Activated gamma-delta T cell treated with anti-CD3 and anti-CD28 coated beads, Interleukin-2, amount 50 U/mL, for 16 hours (primary cell): Measurements from ENCODE around the gene TCN2.
"Not testable (repeated sequence)": the region's sequence is repeated elsewhere in the genome, so short reads cannot be mapped to it uniquely, and the experiment has no call there.

ENCODE experiments used
- DNase-seq: peaks from one replicate; pipeline ENCODE4 v3.0.0-alpha.2; 2020; ENCODE audit warnings: low read depth

Gene TCN2

DNA sequence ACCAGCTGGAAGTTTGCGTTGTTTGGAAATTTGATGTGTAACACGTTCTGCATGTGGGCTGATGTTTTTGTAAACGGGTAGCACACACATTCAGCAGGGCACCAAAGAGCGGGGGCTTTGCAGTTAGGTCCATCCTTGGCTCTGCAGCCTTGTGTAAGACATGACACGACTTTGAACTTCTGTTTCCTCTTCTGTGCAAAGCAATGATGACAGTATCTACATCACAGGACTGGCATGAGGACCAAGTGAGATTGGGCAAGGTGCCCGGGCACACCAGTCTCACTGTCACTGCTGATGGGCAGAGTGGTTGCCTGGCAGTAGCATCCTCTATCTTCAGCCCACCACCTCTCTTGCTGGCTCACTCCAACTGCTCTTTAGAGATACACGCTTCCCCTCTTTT, 3.3 kb downstream of the TCN2 start:
- no peak for DNase-seq

DNA sequence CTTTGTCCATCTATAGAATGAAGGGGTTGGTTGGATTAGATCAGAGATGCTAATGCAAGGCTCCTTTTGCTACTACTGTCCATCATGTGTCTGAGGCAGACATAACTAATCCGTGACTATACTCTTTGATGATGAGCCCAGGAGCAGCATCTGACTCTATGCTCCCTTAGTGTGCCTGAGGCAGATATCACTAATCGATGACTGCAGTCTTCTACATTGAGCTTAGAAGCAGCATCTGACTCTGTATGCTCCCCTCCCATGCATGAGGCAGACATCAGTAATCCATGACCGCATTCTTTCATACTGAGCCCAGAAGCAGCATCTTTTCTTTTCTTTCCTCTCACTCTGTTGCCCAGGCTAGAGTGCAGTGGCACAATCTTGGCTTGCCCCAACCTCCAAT, 4.2 kb downstream of the TCN2 start:
- DNase-seq = no peak

DNA sequence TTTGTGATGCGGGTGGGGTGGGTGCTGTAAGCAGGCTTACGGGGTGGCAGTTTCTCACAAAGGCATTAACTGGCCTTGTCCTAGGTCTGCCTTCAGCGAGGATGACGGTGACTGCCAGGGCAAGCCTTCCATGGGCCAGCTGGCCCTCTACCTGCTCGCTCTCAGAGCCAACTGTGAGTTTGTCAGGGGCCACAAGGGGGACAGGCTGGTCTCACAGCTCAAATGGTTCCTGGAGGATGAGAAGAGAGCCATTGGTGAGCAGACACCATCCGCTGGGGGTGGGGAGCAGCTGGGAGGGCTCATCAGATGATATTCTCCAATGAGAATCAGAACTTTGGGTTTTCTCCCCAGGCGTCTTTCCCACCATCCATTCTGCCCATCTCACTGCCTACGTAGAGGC, 5.8 kb downstream of the TCN2 start:
- DNase-seq = no peak

DNA sequence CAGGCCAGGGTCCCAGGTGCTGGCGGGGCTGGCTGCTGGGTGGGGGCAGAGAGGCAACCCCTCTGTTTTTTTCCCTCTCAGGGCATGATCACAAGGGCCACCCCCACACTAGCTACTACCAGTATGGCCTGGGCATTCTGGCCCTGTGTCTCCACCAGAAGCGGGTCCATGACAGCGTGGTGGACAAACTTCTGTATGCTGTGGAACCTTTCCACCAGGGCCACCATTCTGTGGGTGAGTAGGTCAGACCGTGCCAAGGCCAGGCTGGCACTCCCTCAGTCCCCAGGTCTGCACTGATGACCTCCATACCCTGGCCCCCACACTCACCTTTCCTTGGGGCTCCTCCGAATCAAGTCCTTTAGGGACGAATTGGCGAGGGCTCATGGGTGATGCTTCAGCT, 7.3 kb downstream of the TCN2 start:
- no peak for DNase-seq

DNA sequence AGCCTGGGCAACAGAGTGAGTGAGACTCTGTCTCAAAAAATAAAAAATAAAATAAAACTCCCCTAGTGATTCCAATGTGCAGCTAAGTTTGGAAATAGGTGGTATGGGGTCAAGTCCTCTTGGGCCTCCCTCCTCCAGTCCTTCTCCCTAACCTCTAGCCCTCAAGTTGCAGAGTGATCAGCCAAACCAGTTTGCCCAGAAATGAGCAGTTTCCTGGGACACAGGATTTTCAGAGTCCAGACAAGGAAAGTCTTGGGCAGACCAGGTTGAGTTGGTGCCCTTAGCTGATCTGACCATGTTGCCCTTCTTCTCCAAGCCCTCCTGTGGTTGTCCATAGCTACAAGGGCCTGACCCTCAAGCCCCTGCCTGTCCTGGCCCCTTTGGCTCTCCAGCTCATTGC, 7.9 kb downstream of the TCN2 start:
- DNase-seq = no peak

DNA sequence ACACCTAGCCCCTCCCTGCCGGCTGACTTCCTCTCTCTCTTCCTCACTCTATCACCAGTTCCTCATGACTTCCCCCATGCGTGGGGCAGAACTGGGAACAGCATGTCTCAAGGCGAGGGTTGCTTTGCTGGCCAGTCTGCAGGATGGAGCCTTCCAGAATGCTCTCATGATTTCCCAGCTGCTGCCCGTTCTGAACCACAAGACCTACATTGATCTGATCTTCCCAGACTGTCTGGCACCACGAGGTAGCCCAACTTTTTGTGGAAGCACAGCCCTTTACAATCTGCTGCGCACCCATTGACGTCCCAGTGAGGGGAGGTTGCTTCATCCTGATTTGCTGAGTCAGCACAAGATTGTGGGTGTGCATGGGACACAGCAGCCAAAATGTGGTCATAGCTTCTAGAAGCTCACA, 8.6 kb downstream of the TCN2 start:
- no peak for DNase-seq

DNA sequence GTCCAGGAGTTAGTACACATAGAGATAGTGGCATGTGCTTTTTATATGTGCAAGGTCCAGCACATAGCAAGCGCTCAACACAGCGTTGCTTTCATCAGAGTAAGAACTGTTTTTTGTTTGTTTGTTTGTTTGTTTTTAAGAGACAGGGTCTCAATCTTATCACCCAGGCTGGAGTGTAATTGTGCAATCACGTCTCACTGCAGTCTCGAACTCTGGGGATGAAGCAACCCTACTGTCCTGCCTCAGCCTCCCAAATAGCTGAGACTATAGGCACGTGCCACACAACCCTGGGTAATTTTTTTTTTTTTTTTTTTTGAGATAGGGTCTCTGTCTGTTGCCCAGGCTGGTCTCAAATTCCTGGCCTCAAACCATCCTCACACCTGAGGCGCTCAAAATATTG, 10.8 kb downstream of the TCN2 start:
- no peak for DNase-seq

DNA sequence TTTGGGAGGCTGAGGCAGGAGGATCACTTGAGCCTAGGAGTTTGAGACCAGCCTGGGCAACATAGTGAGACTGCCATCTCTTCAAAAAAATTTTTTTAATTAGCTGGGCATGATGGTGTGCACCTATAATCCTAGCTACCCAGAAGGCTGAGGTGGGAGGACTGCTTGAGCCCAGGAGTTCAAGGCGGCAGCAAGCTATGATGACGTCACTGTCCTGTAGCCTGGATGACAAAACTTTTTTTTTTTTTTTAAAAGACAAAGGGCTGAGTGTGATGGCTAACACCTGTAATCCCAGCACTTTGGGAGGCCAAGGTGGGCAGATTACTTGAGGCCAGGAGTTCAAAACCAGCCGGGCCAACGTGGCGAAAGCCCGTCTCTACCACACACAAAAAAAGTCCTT, 12.9 kb downstream of the TCN2 start:
- DNase-seq = not testable (repeated sequence)

DNA sequence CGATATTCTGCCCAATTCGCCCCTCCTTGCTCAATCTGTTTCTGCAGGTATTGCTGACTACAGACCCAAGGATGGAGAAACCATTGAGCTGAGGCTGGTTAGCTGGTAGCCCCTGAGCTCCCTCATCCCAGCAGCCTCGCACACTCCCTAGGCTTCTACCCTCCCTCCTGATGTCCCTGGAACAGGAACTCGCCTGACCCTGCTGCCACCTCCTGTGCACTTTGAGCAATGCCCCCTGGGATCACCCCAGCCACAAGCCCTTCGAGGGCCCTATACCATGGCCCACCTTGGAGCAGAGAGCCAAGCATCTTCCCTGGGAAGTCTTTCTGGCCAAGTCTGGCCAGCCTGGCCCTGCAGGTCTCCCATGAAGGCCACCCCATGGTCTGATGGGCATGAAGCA, 19.4 kb downstream of the TCN2 start:
- DNase-seq = no peak

DNA sequence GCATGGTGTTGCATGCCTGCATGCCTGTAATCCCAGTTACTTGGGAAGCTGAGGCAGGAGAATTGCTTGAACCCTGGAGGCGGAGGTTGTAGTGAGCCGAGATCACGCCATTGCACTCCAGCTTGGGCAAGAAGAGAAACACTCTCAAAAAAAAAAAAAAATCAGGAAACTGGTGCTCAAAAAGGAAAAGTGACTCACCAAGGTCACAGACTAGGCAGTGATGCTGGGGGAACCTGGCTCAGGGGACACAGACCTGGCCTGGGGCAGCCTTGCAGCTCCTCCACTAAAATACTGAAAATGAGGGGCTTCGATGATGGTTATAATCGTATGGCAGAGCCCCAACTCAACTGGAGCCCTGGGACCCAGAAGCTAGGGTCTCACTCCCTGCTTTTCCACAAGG, 20.5 kb downstream of the TCN2 start:
- no peak for DNase-seq

DNA sequence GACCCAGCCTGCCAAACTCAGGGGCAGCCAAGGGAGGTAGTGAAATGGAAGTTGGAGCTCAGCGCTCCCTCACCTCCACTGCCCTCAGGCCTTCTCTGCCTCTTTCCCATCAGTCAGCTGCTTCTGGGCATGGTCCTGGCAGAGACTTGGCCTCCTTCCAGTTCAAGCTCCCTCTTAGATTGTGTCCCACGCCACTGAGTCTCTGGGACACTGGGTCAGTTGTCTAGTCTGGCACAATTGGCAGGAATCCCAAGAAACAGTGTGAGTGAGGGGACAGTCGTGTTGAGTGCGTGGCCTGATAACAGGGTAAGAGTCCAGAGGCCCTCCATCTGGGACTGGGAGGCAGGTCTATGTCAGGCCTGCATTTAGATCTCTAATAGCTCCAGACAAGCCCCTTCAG, 21.5 kb downstream of the TCN2 start:
- no peak for DNase-seq

DNA sequence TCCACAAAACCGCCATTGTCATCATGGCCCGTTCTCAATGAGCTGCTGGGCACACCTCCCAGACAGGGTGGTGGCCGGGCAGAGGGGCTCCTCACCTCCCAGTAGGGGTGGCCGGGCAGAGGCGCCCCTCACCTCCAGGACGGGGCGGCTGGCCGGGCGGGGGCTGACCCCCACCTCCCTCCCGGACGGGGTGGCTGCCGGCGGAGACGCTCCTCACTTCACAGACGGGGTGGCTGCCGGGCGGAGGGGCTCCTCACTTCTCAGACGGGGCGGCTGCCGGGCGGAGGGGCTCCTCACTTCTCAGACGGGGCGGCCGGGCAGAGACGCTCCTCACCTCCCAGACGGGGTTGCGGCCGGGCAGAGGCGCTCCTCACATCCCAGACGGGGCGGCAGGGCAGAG, 24.5 kb downstream of the TCN2 start:
- not testable (repeated sequence) for DNase-seq

DNA sequence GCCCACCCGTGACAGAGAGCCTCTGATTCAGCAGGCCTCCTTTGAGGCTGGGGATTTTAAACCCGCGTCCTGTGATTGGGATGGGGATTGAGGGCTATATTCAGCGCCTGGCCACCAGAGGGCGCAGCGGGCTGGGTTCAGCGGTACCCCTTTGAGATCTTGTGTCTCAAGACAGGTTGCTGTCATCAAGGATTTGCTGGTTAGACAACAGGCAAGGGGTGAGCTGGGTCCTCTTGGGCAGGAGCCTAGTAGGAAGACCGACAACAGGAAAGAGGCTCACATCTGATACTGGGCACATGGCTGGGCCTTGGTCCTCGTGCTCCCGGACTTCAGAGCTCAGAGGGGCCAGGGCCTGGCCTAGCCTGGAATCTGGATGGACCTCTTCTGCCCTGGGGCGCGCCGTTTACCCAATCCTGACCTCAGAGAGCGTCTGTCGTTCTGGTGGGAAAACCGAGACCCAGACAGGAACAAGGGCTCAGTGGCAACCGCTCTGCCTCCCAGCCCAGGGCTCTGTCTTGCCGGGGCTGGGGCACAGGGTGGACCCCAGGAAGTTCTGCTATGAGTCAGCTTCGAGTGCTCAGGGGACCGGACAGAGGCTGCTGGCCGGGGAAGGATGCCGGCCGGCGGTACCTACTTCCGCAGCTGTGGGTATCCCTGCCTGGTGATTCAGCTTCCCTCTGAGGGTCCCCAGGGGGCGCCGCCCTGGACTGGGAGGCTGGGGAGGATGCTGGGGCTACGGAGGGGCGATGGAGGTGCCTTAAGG, 27.7 kb downstream of the TCN2 start:
- peak; percentile 90 for DNase-seq

DNA sequence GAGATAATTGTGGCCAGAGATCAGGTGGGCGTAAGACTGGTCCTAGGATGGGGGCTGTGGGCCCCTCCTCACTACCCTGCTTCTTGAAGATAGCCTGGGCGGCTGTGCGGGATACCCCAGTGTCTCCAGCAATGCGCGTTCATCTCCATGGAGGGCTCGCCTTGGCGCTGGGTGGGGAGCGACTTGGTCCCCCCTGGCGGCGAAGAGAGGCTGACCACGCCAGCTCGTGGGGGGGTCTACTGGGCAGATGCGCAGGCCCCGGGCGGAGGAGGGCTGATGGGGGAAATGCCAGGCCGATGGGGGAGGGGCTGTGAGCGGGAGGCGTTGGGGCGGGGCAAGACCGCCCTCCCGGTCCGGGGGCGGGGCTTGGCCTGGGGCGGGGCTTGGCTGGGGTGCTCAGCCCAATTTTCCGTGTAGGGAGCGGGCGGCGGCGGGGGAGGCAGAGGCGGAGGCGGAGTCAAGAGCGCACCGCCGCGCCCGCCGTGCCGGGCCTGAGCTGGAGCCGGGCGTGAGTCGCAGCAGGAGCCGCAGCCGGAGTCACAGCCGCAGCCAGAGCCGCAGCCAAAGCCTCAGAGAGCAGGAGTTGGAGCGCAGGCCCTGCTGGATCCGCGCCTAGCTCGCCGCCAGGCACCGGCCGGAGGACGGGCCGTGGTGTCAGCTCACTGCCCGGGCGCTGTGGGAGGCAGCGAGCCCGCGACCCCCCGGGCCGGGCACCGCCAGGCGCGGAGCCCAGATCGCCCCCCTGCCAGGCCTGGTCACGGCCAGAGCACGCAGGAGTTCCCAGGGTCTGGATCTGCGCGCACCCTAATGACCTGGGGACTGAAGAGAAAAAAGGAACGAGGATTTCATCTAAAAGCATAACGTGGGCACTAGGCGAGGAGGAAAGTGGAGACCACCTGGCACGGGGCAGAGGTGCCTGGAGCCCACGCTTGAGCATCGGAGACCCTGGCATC, 28.6 kb downstream of the TCN2 start, which contains the start of gene SLC35E4:
TSS of gene SLC35E4 (plus strand) at position 509 of the 953 bp plus-strand sequence. CDS start 670 bp downstream, outside the sequence.
- peak; percentile 92 for DNase-seq

DNA sequence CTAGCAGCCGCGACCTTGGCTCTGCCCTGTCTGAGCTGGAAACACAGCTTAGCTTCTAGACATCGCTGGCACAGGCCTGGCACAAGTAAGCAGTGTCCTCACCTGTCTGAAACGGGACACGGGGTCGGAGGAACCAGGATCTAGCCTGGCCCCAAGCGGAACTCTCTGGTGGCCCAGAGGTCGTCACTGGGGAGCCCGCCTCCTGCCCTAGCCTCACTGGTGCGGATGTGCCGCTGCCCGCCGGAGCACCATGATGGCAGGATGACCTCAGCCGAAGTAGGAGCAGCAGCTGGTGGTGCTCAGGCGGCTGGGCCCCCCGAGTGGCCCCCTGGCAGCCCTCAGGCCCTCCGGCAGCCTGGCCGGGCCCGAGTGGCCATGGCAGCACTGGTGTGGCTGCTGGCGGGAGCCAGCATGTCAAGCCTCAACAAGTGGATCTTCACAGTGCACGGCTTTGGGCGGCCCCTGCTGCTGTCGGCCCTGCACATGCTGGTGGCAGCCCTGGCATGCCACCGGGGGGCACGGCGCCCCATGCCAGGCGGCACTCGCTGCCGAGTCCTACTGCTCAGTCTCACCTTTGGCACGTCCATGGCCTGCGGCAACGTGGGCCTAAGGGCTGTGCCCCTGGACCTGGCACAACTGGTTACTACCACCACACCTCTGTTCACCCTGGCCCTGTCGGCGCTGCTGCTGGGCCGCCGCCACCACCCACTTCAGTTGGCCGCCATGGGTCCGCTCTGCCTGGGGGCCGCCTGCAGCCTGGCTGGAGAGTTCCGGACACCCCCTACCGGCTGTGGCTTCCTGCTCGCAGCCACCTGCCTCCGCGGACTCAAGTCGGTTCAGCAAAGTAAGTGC, 29.5 kb downstream of the TCN2 start:
- no peak for DNase-seq

DNA sequence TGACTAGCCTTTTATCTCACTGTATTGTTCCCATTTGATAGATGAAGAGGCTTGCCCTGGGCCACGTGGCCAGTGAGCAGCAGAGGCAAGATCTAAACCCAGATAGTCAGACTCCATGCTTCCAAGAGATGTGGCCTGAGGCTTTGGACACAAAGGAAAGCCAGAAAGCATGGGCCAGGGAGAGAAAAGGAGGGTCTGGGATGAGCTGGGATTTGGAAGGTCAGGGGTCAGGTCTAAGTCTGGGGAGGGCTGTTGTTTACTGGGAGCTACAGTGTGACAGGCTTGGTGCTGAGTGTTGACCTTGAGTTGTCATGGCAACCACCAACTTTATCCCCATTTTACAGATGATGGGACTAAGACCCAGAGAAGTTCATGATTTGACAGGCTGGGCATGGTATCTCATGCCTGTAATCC, 30.7 kb downstream of the TCN2 start:
- no peak for DNase-seq

DNA sequence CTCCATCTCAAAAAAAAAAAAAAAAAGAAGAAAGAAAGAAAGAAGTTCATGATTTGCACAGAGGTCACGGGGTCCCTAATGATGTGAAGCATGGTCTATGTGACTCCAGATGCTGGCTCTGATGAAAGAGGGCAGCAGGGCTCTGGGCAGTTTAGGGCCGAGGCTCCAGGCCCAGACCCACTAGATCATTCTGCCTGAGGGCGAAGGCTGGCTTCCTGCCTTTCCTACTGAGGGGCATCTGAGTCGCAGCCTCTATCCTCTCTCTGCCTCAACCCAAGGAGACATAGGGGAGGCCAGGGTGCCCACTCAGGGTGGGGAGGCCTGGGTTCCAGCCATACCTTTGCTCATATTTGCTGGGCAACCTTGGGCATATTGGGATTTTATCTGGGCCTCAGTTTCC, 33.4 kb downstream of the TCN2 start:
- no peak for DNase-seq

DNA sequence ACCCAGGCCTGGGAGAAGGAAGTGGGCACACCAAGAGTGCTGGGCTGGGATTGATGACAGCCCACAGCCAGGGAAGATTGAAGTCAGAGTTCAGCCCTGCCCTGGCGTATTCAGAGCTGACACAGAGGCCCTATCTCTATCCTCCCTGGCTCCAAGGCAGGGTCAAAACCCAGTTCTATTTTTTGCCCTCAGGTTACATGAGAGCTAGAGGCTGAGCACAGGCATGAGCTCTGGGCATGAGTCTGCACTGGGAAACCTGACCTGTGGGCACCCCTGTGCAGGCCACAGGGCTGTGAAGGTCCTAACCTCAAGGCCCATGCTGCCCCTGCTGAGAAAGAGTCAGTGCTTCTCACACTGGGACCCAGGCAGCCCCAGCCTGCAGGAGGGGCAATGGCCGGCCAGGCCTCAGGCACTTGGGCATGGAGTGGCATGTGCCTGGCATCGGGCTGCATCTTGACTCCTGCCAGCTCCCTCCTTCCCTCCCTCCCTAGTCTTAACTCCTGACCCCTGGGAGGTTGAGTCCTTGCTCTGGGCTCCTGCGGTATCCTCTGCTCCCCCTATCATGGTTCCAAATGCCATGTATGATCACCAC, 34.0 kb downstream of the TCN2 start:
- no peak for DNase-seq

DNA sequence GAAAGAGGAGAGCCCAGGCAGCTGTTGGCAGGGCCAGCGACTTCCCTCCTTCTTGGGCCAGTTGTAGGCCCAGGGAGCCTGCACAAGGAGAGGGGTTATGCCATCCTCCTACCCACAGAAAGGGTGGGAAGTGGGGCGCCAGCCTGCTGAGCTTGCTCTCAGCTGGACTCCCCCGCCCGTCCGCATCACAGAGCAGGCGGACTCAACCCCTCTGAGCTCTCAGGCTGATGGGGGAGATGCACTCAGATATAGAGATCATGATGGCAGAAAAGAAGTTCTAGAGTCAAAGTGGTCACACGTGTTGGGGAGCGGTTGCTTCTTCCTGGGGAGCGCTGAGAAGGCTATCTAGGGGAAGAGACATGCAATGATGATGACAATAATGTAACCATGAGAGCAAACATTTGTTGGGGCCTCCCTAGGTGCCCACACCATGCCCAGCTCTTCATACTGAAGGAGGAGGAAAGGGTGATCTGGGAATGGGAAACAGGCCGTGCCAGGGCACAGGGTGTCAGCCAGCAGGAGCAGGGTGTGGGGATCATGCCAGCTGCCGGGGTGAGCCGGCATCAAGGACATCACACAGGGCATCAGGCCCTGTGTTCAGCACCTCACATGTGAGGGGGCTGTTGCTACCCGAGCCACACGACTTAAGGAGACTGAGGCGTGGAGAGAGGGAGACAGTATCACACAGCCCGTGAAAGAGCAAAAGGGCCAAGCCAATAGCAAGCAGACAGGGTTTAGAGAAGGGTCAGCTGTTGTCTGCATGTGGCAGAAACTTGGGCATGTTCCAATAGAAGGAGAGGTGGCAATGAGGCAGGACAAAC, 36.3 kb downstream of the TCN2 start:
- DNase-seq = no peak

DNA sequence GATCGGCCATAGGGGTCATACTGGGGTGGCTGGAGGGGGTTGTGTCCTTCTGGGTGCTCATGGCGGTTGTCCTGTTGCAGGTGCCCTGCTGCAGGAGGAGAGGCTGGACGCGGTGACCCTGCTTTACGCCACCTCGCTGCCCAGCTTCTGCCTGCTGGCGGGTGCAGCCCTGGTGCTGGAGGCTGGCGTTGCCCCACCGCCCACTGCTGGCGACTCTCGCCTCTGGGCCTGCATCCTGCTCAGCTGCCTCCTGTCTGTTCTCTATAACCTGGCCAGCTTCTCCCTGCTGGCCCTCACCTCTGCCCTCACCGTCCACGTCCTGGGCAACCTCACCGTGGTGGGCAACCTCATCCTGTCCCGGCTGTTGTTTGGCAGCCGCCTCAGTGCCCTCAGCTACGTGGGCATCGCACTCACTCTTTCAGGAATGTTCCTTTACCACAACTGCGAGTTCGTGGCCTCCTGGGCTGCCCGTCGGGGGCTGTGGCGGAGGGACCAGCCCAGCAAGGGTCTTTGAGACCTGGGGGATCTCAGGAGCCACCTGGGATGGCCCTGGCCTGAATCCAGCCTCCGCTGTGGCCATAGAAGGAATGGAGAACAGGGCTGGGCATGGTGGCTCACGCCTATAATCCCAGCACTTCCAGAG, 39.7 kb downstream of the TCN2 start:
- no peak for DNase-seq
